Left renal pelvis (tissue), 4 donors: Measurements from ENCODE around the gene PHACTR1. TPM values are rescaled to one million over a fixed set of nuclear protein-coding genes. Genes with fewer than 3 reads are reported as not detected.

Experiments used
- DNase-seq, 4 donors: peaks; one replicate each; pipeline ENCODE4 v3.0.0-alpha.2; 2013; ENCODE audit warnings: low read depth in 4 of 4, low spot score in 3 of 4
- polyA plus RNA-seq, 4 donors: library from polyadenylated mRNA; unstranded; fragments of 120-200 nt; gene quantifications; one replicate each; pipeline ENCODE4 v1.2.1, GENCODE V29; 2013; ENCODE audit not compliant: insufficient read length in 4 of 4

PHACTR1 gene
- polyA plus RNA-seq, 4 donors = 2.4 to 19.1 (median 16.0) TPM

- no peak for DNase-seq
Observed at GRCh38 chr6:13272131-13273046, 555.8 kb downstream of the PHACTR1 start.

- DNase-seq = no peak
Observed at GRCh38 chr6:13273202-13273930, 556.8 kb downstream of the PHACTR1 start.

- no peak for DNase-seq
Observed at GRCh38 chr6:13273931-13274706, 557.6 kb downstream of the PHACTR1 start.

GRCh38 chr6:13274707-13275434, 558.3 kb downstream of the PHACTR1 start:
- DNase-seq = no peak

- no peak for DNase-seq
Observed at GRCh38 chr6:13275435-13275989, 558.9 kb downstream of the PHACTR1 start.

GRCh38 chr6:13277231-13277630, 560.7 kb downstream of the PHACTR1 start:
- no peak for DNase-seq

- no peak for DNase-seq
Observed at GRCh38 chr6:13278164-13278563, 561.6 kb downstream of the PHACTR1 start.

- DNase-seq = no peak
Observed at GRCh38 chr6:13278991-13279390, 562.4 kb downstream of the PHACTR1 start.

GRCh38 chr6:13280254-13280653, 563.7 kb downstream of the PHACTR1 start:
- DNase-seq = no peak

- no peak for DNase-seq
Observed at GRCh38 chr6:13281686-13282085, 565.1 kb downstream of the PHACTR1 start.

GRCh38 chr6:13282393-13283069, 566.0 kb downstream of the PHACTR1 start:
- DNase-seq = no peak

GRCh38 chr6:13283331-13283730, 566.8 kb downstream of the PHACTR1 start:
- DNase-seq = no peak

GRCh38 chr6:13284646-13285045, 568.1 kb downstream of the PHACTR1 start:
- no peak for DNase-seq

- no peak for DNase-seq
Observed at GRCh38 chr6:13285705-13286104, 569.1 kb downstream of the PHACTR1 start.

- no peak for DNase-seq
Observed at GRCh38 chr6:13286181-13286580, 569.6 kb downstream of the PHACTR1 start.

- no peak for DNase-seq
Observed at GRCh38 chr6:13287104-13287503, 570.5 kb downstream of the PHACTR1 start.

GRCh38 chr6:13288481-13288880, 571.9 kb downstream of the PHACTR1 start:
- no peak for DNase-seq

- no peak for DNase-seq
Observed at GRCh38 chr6:13288969-13289391, 572.4 kb downstream of the PHACTR1 start.

GRCh38 chr6:13289789-13290318, 573.3 kb downstream of the PHACTR1 start:
- no peak for DNase-seq
